Right renal pelvis (tissue), 4 donors: ENCODE measurements around the gene PLPP3. TPM values are rescaled to one million over a fixed set of nuclear protein-coding genes. Genes with fewer than 3 reads are reported as not detected.
A peak's percentile ranks its signal among the peaks of the same experiment; 100 is the strongest.
"Not testable (repeated sequence)": the region's sequence is repeated elsewhere in the genome, so short reads cannot be mapped to it uniquely, and the experiment has no call there.

Experiments
- DNase-seq, 4 donors: peaks; one replicate each; pipeline ENCODE4 v3.0.0-alpha.2; 2013; ENCODE audit warnings: low read depth in 4 of 4, low spot score in 3 of 4, missing footprints in 1 of 4
- polyA plus RNA-seq, 4 donors: library from polyadenylated mRNA; unstranded; fragments of 120-200 nt; gene quantifications; one replicate each; pipeline ENCODE4 v1.2.1, GENCODE V29; 2013; ENCODE audit not compliant: insufficient read length in 4 of 4

The PLPP3 gene
- 100 to 1,000 TPM; 133 to 154 (median 145) TPM for polyA plus RNA-seq

GRCh38 chr1:56578963-56579875 lies at the start of gene PLPP3:
TSS of gene PLPP3 (minus strand) at chr1:56579563. CDS start at chr1:56579016, 547 bp downstream.
- peak; percentile 74 to 87 (median 84) for DNase-seq

DNA sequence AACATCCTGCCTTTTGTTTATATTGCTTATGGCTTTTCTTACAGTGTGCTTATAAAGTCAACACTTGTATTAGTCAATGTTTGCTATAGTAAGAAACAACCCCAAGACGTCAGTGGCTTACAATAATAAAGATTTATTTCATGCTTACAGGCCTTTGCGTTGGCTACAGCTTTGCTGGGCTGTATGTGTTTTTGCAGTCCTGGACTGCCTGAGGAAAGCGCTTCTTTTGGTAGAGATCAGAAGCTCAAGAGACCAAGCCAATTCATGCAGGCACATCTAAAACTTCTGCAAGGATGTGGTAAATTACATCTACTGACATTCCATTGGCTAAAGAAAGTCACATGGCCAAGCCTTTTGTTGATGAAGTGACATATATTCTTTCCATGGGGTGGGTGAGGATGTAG lies 48.3 kb upstream of the PLPP3 start:
- DNase-seq, result no peak

- DNase-seq, result no peak
Observed at GRCh38 chr1:56627019-56627635, 47.8 kb upstream of the PLPP3 start.

- DNase-seq, result no peak
Observed at GRCh38 chr1:56626546-56626945, 47.2 kb upstream of the PLPP3 start.

- no peak for DNase-seq
Observed at GRCh38 chr1:56625819-56626440, 46.6 kb upstream of the PLPP3 start.

GRCh38 chr1:56617141-56617540 lies 37.8 kb upstream of the PLPP3 start:
- no peak for DNase-seq

DNA sequence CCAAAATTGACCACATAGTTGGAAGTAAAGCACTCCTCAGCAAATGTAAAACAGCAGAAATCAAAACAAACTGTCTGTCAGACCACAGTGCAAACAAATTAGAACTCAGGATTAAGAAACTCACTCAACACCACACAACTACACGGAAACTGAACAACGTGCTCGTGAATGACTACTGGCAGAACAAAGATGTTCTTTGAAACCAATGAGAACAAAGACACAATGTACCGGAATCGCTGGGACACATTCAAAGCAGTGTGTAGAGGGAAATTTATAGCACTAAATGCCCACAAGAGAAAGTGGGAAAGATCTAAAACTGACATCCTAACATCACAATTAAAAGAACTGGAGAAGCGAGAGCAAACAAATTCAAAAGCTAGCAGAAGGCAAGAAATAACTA lies 31.4 kb upstream of the PLPP3 start:
- not testable (repeated sequence) for DNase-seq

DNA sequence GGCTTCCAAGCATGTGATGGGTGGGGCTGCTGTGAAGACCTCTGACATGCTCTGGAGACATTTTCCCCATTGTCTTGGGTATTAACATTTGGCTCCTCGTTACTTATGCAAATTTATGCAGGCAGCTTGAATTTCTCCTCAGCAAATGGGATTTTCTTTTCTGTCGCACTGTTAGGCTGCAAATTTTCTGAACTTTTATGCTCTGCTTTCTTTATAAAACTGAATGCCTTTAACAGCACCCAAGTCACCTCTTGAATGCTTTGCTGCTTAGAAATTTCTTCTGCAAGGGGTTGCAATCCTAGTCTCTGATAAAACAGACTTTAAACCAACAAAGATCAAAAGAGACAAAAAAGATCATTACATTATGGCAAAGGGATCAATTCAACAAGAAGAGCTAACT lies 30.7 kb upstream of the PLPP3 start:
- not testable (repeated sequence) for DNase-seq

- not testable (repeated sequence) for DNase-seq
Observed at GRCh38 chr1:56595397-56596191, 16.2 kb upstream of the PLPP3 start.

DNA sequence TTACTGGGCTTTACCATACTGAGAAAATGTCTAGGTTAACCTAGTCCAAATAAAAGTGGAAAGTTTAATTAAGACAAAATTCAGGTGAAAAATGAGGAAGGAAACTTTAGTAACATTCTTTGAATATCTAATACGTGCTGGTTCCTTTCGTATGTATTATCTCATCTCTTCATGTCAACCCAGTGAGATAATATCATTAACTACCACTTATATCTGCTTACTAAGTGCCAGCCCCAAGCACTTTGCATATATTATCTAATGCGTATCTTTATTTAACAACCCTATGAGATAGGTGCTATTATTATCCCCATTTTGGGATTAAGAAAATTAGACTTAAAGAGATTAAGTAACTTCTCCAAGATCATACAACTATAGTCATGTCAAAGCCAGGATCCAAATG lies 12.5 kb upstream of the PLPP3 start:
- DNase-seq, result no peak

- DNase-seq, result no peak
Observed at GRCh38 chr1:56590520-56591011, 11.2 kb upstream of the PLPP3 start.

DNA sequence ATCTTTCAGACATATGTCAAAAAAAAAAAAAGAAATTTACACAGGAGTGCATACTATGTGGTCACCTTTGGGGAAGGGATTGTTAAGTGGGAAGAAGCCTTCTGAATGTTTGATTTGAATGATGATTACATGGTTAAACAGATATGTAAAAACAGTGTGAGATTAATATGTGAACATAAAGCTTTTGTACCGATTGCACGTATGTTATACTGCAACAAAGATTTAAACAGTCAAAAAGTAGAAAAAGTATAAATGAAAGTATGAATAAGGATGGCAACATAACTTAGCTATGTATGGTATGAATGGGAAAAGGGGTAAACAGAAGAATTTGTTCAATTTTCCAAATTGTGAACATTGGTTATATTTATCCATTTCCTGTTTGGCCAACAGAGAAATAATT lies 10.0 kb upstream of the PLPP3 start:
- no peak for DNase-seq

DNA sequence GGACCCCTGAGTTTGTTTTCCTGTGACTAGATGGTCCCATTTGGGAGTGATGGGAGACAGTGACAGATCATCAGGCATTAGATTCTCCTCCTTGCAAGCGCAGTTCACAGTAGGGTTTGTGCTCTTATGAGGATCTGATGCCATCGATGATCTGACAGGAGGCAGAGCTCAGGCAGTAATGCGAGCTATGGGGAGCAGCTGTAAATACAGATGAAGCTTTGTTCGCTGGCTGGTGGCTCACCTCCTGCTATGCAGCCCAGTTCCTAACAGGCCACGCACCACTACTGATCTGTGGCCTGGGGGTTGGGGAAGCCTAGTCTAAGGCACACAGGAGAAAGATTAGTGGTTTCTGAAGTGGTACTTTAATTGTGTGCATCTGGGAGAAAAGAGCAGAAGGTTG lies 7.1 kb upstream of the PLPP3 start:
- no peak for DNase-seq

DNA sequence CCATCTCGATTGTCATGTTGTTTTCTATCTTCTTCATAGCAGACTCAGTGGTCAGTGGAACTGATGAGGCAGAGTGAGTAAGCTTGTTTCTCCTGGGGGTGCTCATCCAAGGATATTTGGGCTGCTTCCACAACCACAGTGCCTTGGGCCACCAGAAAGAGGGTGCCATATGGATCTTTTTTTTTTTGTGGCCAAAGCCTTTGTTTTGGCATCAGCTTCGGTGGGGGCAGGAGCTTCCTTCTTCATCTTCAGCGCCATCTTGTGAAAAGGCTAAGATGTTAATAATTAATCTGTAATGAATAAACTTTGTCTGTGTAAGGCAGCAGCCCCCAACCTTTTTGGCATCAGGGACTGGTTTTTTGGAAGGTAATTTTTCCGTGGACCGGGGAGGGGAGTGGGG lies 6.6 kb upstream of the PLPP3 start:
- no peak for DNase-seq

DNA sequence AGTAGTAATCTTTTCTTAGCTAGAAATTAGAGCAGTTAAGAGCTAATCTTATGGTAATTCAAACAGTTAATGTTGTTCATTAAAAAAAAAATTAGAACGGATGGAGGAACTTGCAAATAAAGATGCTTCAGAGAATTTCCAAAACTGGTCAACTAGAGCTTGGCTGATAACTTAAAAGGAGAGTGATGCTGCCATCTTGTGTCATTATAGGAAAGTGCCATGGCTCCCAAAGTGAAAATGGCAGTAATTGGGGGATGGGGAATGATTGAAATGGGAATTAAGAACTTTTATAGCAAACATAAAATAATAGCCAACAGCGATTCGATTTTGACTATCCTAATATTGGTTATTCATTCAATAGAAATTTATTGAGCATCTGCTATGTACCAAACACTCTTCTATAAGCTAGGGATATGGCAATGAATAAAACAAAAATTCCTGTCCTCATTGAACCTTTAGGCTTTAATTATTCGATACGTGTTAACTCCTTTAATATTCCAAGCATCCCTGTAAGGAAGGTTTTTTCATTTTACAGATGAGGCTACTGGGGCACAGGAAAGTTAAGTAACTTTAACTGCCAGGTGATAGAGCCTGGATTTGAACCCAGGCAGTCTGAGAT lies 5.7 kb upstream of the PLPP3 start:
- DNase-seq, result peak; percentile 46 to 68 (median 48)

GRCh38 chr1:56583957-56584468 lies 4.7 kb upstream of the PLPP3 start:
- DNase-seq, result no peak

GRCh38 chr1:56580771-56581170 lies 1.4 kb upstream of the PLPP3 start:
- DNase-seq, result no peak

- DNase-seq, result peak; percentile 40 to 51 (median 50)
Observed at GRCh38 chr1:56578138-56578962, 1.0 kb downstream of the PLPP3 start.
